HUES6 (cell line): ENCODE measurements around the gene SPATA32.

Experiments used
- H3K27ac ChIP-seq: 2 replicates; pipeline ENCODE4 v1.7.0; 2013; ENCODE audit warnings: low read depth, mild to moderate bottlenecking, low read length, inconsistent platforms
- H3K27me3 ChIP-seq: 2 replicates; pipeline ENCODE4 v1.6.1; 2013; ENCODE audit warnings: low read length; ENCODE audit not compliant: control insufficient read depth, insufficient read depth
- H3K36me3 ChIP-seq: 2 replicates; pipeline ENCODE4 v1.6.1; 2013; ENCODE audit warnings: low read length; ENCODE audit not compliant: control insufficient read depth, insufficient read depth
- H3K4me1 ChIP-seq: 2 replicates; pipeline ENCODE4 v1.6.1; 2013; ENCODE audit warnings: low read length; ENCODE audit not compliant: control insufficient read depth, insufficient read depth
- H3K4me3 ChIP-seq: 2 replicates; pipeline ENCODE4 v1.5.1; 2013; ENCODE audit warnings: low read depth, low read length
- H3K9ac ChIP-seq: one replicate; pipeline ENCODE4 v1.6.1; 2013; ENCODE audit warnings: mild to moderate bottlenecking, low read length
- H3K9me3 ChIP-seq: 2 replicates; pipeline ENCODE4 v1.6.1; 2013; ENCODE audit warnings: low read depth, low read length; ENCODE audit not compliant: control insufficient read depth, insufficient read depth

Gene SPATA32

GRCh38 chr17:45261577-45262515, at the start of gene SPATA32:
SPATA32 (minus strand) TSS chr17:45262094; CDS start chr17:45262016, 78 bp downstream.
- H3K27ac ChIP-seq, result no peak within 1 kb of the TSS
- peaks cover 33% of the 10 kb centered on the region for H3K36me3 ChIP-seq
- peaks cover 22% of the 10 kb centered on the region for H3K4me1 ChIP-seq
- H3K9ac ChIP-seq, result peak within 1 kb of the TSS; percentile 45
- no peaks in the 10 kb centered on the region for H3K9me3 ChIP-seq
- H3K4me3 ChIP-seq, result peak within 1 kb of the TSS; percentile 64
- H3K27me3 ChIP-seq, result peaks cover 6% of the 10 kb centered on the region; the same call in 1 of the 2 replicates

DNA sequence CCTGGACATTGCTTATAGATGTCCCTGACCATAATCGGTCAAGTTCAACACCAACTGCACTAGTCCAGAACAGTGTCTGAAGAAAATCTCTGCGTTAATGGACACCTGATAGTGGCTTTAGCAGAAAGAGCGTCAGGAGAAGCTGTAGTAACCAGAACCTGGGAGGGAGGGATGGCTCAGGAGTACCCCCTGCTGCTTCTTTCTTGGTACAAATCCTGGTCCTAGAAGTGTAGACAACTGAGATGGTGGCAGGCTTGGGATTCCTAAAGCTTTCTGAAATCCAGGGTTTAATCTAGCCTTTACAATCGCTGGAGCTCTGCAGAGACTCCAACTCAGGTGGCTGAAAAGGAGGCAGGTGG, 49.5 kb upstream of the SPATA32 start:
- peaks cover 4% of the 10 kb centered on the region; the same call in 1 of the 2 replicates for H3K27me3 ChIP-seq
- no peak overlapping the region for H3K9ac ChIP-seq
- H3K36me3 ChIP-seq, result peaks cover 5% of the 10 kb centered on the region; the same call in 1 of the 2 replicates
- no peak overlapping the region for H3K4me3 ChIP-seq
- H3K9me3 ChIP-seq, result no peaks in the 10 kb centered on the region
- H3K4me1 ChIP-seq, result peaks cover 25% of the 10 kb centered on the region
- H3K27ac ChIP-seq, result no peak overlapping the region

DNA sequence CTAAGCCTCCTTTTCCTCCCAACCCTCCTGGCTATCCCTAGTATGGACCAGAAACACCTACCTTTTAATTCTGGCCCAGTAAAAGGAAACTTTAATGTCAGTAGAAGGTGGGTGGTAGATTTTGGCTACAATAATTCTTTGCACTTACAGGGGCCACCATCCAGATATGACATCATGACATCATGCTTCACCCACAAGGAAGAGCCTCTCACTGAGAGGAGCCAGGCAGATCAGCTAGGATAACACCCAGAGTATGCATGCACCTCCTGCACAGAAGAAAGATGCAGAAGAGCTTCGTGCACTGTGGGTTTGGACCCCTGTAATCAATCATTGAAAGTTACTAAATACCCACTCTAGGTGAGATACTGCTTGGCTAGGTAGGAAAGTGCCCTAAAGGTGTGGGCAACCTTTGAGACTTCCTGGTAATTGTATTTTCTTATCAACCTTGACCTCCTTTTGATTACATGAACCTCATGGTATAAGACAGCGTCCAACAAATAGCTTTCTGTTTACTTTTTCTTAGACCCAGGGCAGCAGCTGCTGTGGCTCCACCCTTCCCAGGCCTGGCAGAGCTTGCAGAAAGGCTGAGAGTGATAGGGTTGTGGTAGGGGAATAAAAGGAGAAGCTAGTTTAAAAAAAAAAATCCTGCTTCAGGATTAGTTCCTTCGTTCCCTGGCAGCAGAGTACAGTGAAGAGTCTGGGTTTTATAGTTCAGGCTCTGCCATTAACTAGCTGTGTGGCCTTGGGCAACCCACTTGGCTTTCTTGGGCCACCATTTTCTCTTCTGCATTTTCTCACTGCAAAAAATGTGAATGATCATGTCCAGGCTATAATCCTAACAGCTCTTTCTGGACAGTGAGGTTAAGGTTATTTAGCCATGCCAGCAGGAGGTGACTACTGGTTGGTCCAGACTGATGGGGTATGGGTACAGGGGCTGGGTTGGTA, 48.8 kb upstream of the SPATA32 start:
- Histone ChIP-seq H3K9ac (no peak overlapping the region), H3K4me3 (no peak overlapping the region), H3K9me3 (no peaks in the 10 kb centered on the region), H3K27me3 (peaks cover 2% of the 10 kb centered on the region; the same call in 1 of the 2 replicates), H3K27ac (no peak overlapping the region), H3K4me1 (peaks cover 24% of the 10 kb centered on the region), H3K36me3 (peaks cover 5% of the 10 kb centered on the region; the same call in 1 of the 2 replicates)

DNA sequence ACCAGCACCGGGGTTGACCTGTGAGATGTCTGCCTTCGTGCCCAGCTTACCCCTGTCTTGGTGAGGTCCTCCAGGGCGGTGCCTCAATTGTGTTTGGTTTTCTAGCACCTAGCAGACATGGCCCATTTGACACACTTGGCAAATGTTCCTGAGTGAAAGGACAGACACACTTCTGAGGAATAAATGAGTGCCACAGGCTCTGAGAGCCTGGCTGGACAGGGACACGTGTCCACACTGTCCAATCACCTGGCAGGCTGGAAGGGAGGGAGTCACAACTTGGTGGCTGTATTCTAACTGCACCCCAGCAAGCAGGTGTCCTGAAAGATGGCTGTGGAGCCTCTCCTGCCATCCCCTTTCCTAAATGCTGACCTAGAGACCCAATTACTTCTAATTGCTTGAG, 47.5 kb upstream of the SPATA32 start:
- Histone ChIP-seq H3K9me3 (no peaks in the 10 kb centered on the region), H3K4me3 (no peak overlapping the region), H3K27ac (no peak overlapping the region), H3K27me3 (no peaks in the 10 kb centered on the region), H3K9ac (no peak overlapping the region), H3K36me3 (peaks cover 5% of the 10 kb centered on the region; the same call in 1 of the 2 replicates), H3K4me1 (peaks cover 21% of the 10 kb centered on the region)

DNA sequence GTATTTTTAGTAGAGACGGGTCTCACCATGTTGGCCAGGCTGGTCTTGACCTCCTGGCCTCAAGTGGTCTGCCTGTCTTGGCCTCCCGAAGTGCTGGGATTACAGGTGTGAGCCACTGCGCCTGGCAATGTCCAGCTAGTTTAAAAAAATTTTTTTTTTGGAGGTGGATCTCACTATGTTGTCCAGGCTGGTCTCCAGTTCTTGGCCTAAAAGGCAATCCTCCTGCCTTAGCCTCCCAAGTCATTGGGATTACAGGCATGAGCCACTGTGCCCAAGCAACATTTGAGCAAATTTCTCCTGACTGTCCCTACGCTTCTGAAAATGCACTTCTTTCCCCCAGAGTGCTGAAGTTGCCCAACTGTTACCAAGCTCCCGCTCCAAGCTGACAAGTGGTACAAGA, 46.9 kb upstream of the SPATA32 start:
- Histone ChIP-seq H3K36me3 (peaks cover 5% of the 10 kb centered on the region; the same call in 1 of the 2 replicates), H3K9ac (no peak overlapping the region), H3K4me1 (peaks cover 21% of the 10 kb centered on the region), H3K9me3 (no peaks in the 10 kb centered on the region), H3K4me3 (no peak overlapping the region), H3K27me3 (no peaks in the 10 kb centered on the region), H3K27ac (no peak overlapping the region)

DNA sequence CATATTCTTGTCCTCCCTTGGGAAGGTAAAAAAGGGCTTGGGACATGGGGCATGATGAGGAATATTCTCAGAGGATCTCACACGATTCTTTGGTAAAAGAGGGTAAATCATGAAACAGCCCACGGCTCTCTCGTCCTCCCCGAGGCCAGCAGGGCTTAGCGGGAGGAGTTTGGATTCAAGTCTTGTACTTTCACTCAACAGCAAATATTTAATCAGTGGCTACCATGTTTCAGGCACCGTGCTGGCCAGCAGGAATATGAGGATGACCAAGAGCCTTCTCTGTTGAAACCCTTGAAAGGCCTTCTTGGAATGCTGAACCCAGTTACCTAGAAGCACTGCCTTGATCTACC, 46.1 kb upstream of the SPATA32 start:
- Histone ChIP-seq H3K4me1 (peaks cover 19% of the 10 kb centered on the region), H3K36me3 (peaks cover 5% of the 10 kb centered on the region; the same call in 1 of the 2 replicates), H3K27ac (no peak overlapping the region), H3K27me3 (no peaks in the 10 kb centered on the region), H3K9ac (no peak overlapping the region), H3K9me3 (no peaks in the 10 kb centered on the region), H3K4me3 (no peak overlapping the region)

DNA sequence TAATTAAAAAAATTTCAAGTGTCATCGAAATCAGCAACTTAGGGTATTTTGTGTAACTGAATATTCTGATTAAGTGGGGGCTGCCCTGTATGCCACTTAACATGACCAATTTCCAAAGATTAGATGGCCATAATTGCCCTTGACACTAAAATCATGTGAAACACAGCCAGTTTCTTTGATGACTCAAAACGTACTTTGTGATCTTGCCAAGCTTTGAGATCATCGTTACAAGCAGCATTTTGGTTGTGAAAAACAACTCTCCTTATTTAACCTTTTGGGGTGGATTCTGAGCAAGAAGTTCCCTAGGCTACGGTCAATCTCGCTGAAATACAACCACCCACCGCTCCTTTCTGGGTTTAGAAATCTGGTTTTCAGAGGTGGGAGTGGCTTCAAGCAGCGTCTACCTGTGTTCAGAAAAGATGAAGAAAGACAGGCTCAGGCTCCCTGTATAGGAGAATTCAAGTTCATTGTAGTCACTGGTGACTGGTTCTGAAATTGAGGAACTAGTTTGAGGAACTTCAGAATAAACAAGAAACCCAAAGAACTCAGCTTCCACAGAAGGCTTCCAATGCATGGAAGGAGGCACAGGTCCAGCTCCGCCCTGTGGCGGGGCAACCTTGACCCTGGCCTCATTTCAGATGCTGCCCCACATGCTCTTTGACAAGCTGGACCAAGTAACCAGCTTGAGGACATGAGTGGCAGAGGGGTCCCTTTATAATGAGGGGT, 45.6 kb upstream of the SPATA32 start:
- peaks cover 18% of the 10 kb centered on the region for H3K4me1 ChIP-seq
- H3K27ac ChIP-seq, result no peak overlapping the region
- H3K9ac ChIP-seq, result no peak overlapping the region
- H3K4me3 ChIP-seq, result no peak overlapping the region
- H3K9me3 ChIP-seq, result no peaks in the 10 kb centered on the region
- H3K27me3 ChIP-seq, result no peaks in the 10 kb centered on the region
- peaks cover 5% of the 10 kb centered on the region; the same call in 1 of the 2 replicates for H3K36me3 ChIP-seq

DNA sequence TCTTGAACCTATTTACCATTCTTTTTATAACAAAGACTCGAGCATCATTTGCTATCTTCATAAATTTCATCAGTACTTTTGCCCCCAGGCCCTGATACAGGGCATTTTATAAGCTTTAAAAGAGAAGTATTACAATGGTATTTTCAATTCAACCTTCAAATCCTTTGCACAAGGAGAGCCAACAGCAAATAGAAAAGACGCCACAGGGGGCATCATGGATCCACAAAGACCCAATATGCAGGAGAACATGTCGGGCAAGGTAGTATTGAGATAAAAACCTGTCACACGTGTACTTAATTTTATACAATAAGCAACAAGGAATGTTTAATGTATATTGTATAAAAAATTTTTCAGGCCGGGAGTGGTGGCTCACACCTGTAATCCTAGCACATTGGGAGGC, 44.7 kb upstream of the SPATA32 start:
- Histone ChIP-seq H3K4me3 (no peak overlapping the region), H3K27me3 (no peaks in the 10 kb centered on the region), H3K4me1 (peaks cover 11% of the 10 kb centered on the region), H3K27ac (no peak overlapping the region), H3K9me3 (no peaks in the 10 kb centered on the region), H3K9ac (no peak overlapping the region), H3K36me3 (peaks cover 5% of the 10 kb centered on the region; the same call in 1 of the 2 replicates)

- Histone ChIP-seq H3K36me3 (peaks cover 5% of the 10 kb centered on the region; the same call in 1 of the 2 replicates), H3K4me1 (peaks cover 7% of the 10 kb centered on the region; the same call in 1 of the 2 replicates), H3K9me3 (no peaks in the 10 kb centered on the region), H3K27me3 (no peaks in the 10 kb centered on the region), H3K27ac (no peak overlapping the region), H3K4me3 (no peak overlapping the region), H3K9ac (no peak overlapping the region)
These were observed 44.2 kb upstream of the SPATA32 start for GRCh38 chr17:45306094-45306493.

DNA sequence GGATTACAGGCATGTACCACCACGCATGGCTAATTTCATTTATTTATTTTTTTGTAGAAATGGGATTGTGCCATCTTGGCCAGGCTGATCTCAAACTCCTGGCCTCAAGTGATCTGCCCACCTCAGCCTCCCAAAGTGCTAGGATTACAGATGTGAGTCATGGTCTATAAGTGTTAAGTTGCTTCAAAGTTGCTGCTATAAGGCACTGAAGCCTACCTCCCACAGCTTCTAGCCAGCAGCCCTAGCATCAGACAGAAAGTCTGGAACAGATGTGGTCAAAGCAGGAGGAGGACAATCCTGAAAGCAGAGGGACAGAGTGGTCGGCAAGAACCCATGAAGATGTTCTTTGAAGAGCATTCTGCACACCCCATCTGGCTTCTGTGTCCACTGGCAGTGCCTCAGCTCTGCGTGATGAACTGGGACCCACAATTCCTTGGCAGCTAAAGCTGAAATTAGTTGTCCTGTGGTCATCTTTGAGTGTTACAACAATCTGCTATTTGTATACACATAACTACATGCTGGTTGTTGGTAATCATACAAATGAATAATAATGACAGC, 43.7 kb upstream of the SPATA32 start:
- Histone ChIP-seq H3K36me3 (peaks cover 5% of the 10 kb centered on the region; the same call in 1 of the 2 replicates), H3K4me1 (peaks cover 7% of the 10 kb centered on the region; the same call in 1 of the 2 replicates), H3K9ac (no peak overlapping the region), H3K27ac (no peak overlapping the region), H3K27me3 (no peaks in the 10 kb centered on the region), H3K9me3 (no peaks in the 10 kb centered on the region), H3K4me3 (no peak overlapping the region)
